Vagina (tissue), 2 donors: ENCODE measurements around the gene MACROD2.

Experiments
- POLR2A ChIP-seq, 2 donors: fragments of 450-650 bp; IDR thresholded peaks; one replicate each; pipeline ENCODE4 v1.6.1; 2017; ENCODE audit warnings: antibody characterized with exemption in 2 of 2, mild to moderate bottlenecking in 2 of 2, moderate library complexity in 2 of 2
- POLR2AphosphoS5 ChIP-seq, 2 donors: sonication (generic); formaldehyde crosslinking; IDR thresholded peaks; one replicate each; pipeline ENCODE4 v1.9.0; 2017; ENCODE audit warnings: antibody characterized with exemption in 2 of 2, mild to moderate bottlenecking in 2 of 2, low read depth in 1 of 2; ENCODE audit not compliant: insufficient read depth in 1 of 2
- TF ChIP-seq, protein P1 (sequence below), 3 experiments: fragments of 450-650 bp in 2 of 3; fragments of 200-600 bp in 1 of 3; sonication (generic) in 1 of 3; IDR thresholded peaks; one replicate each; pipeline ENCODE4 v1.5.1; 2017 to 2019; ENCODE audit warnings: antibody characterized with exemption in 3 of 3, mild to moderate bottlenecking in 2 of 3, moderate library complexity in 2 of 3

GRCh38 chr20:15122613-15123012 lies 1127.3 kb downstream of the MACROD2 start:
- TF ChIP-seq, protein P1, sequence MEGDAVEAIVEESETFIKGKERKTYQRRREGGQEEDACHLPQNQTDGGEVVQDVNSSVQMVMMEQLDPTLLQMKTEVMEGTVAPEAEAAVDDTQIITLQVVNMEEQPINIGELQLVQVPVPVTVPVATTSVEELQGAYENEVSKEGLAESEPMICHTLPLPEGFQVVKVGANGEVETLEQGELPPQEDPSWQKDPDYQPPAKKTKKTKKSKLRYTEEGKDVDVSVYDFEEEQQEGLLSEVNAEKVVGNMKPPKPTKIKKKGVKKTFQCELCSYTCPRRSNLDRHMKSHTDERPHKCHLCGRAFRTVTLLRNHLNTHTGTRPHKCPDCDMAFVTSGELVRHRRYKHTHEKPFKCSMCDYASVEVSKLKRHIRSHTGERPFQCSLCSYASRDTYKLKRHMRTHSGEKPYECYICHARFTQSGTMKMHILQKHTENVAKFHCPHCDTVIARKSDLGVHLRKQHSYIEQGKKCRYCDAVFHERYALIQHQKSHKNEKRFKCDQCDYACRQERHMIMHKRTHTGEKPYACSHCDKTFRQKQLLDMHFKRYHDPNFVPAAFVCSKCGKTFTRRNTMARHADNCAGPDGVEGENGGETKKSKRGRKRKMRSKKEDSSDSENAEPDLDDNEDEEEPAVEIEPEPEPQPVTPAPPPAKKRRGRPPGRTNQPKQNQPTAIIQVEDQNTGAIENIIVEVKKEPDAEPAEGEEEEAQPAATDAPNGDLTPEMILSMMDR (IDR thresholded peaks at IDR 0.05) = no peak
- TF ChIP-seq POLR2A (IDR thresholded peaks at IDR 0.05) (no peak), POLR2AphosphoS5 (IDR thresholded peaks at IDR 0.05; ENCODE audit: insufficient read depth in 1 of 2, low read depth in 1 of 2) (no peak)
